Activated B cell treated with CpG ODN at 0.5 μM for 24 hours (primary cell): ENCODE measurements around the gene ECM1. TPM values are rescaled to one million over a fixed set of nuclear protein-coding genes. Genes with fewer than 3 reads are reported as not detected.

ENCODE experiments used
- ATAC-seq: fragments of 200-7000 bp; cut with Tn5 transposase; one replicate; pipeline ENCODE4 v1.10.0; 2021; ENCODE audit warnings: low read depth, mild to moderate bottlenecking, moderate library complexity
- CTCF ChIA-PET: fragments of 350-600 bp; sonication (Branson Sonifier 250); formaldehyde crosslinking; loops from one replicate; lab custom pipeline; 2021; ENCODE audit warnings: antibody characterized with exemption; lab: Charles Lee
- POLR2A ChIA-PET: fragments of 350-600 bp; sonication (Branson Sonifier 250); formaldehyde crosslinking; loops from one replicate; lab custom pipeline; 2021; ENCODE audit warnings: antibody characterized with exemption; lab: Charles Lee
- DNase-seq: peaks from one replicate; pipeline ENCODE4 v3.0.0; 2022
- H3K27ac Mint-ChIP-seq: one replicate; pipeline ENCODE4 v1.8.0; 2020; ENCODE audit warnings: mixed read lengths
- H3K27me3 Mint-ChIP-seq: one replicate; pipeline ENCODE4 v1.8.0; 2021; ENCODE audit warnings: mixed read lengths
- H3K36me3 Mint-ChIP-seq: one replicate; pipeline ENCODE4 v1.8.0; 2021; ENCODE audit warnings: low read depth, mixed read lengths
- H3K4me1 Mint-ChIP-seq: one replicate; pipeline ENCODE4 v1.8.0; 2021; ENCODE audit warnings: mixed read lengths
- H3K4me3 Mint-ChIP-seq: one replicate; pipeline ENCODE4 v1.8.0; 2020; ENCODE audit warnings: mild to moderate bottlenecking, mixed read lengths
- H3K9me3 Mint-ChIP-seq: one replicate; pipeline ENCODE4 v1.8.0; 2020; ENCODE audit warnings: mixed read lengths
- intact Hi-C: fragments of 100-400 bp; cut with micrococcal nuclease; formaldehyde crosslinking; loops from one replicate; pipeline ENCODE4 v1.15.1; 2024
- total RNA-seq: library from RNA; stranded (reverse); gene quantifications from 2 replicates; pipeline ENCODE4 v1.2.3, GENCODE V29; 2022
- TF ChIP-seq, protein P1 (sequence below): fragments of 200-600 bp; IDR thresholded peaks from one replicate; pipeline ENCODE4 v1.8.0; 2022; ENCODE audit warnings: antibody characterized with exemption, mild to moderate bottlenecking

Gene ECM1
- total RNA-seq, 1 donor from 2014 or later: 2.1 TPM

DNA sequence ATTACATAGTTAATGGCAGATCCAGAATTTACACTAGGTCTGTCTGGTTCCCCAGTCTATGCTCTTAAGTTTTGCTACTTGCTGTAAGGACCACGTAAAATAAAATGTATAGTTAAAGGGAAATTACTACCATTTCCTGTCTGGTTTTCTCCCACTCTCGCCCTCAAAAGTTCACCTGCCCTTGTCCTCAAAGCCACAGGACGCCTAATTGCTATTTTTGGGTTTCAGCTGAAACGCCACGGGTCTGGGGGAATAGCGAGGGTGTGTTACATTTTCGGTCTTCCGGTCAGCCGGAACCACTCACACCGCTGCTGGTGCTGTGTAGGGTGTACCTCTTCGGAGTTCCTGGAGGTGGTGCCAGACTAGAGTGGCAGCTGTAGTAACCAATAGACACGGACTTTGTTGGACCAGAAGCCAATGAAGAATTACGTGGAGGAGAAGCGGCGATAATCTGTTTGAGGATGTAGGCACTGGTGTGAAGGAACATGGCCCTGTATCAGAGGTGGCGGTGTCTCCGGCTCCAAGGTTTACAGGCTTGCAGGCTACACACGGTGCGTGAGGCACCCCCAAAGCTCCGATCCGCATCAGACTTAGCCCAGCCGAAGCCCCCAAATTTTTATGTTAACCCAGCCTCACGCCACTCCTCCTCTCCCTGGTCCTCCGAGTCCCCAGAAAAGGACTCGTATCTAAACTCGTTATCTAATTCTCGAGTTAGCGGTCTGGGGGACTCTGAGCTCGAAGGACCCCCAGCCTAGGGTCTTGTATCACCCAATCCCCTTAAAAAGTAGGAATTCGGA is 20.7 kb upstream of the ECM1 start, which contains the start of gene TARS2:
TARS2 (plus strand) TSS at position 454 of the 797 bp plus-strand sequence; CDS start at position 486, 32 bp downstream.
- ATAC-seq (peak; percentile 100), DNase-seq (peak; percentile 78)

DNA sequence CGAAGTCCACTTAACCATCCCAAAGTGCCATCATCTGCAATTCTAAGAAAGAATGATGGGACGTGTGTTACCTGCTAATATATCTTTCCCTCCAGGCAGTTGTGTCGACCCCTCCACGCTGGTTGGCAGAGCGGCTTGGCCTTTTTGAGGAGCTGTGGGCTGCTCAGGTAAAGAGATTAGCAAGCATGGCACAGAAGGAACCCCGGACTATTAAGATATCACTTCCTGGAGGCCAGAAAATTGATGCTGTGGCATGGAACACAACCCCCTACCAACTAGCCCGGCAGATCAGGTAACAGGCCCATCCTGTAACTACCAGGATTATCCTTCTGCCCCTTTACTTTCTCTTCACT is 20.2 kb upstream of the ECM1 start:
- CTCF ChIA-PET: interaction anchor here (0.6 to 1.5 kb wide), 2 partner anchors 28 to 192 kb away, joined by 4 read pairs; partner anchors contain the start of gene FALEC
- Mint-ChIP-seq H3K27ac (peak overlapping the region; percentile 98), H3K4me3 (peak overlapping the region; percentile 96), H3K27me3 (no peaks in the 10 kb centered on the region), H3K9me3 (no peaks in the 10 kb centered on the region), H3K36me3 (peaks cover 45% of the 10 kb centered on the region), H3K4me1 (peaks cover 18% of the 10 kb centered on the region)
- DNase-seq (no peak), ATAC-seq (no peak)
- intact Hi-C loops: loop anchor here (1.0 kb wide), 3 partner anchors 28 to 487 kb away; partner anchors contain the start of genes CERS2, FALEC and MRPS21
- TF ChIP-seq, protein P1, sequence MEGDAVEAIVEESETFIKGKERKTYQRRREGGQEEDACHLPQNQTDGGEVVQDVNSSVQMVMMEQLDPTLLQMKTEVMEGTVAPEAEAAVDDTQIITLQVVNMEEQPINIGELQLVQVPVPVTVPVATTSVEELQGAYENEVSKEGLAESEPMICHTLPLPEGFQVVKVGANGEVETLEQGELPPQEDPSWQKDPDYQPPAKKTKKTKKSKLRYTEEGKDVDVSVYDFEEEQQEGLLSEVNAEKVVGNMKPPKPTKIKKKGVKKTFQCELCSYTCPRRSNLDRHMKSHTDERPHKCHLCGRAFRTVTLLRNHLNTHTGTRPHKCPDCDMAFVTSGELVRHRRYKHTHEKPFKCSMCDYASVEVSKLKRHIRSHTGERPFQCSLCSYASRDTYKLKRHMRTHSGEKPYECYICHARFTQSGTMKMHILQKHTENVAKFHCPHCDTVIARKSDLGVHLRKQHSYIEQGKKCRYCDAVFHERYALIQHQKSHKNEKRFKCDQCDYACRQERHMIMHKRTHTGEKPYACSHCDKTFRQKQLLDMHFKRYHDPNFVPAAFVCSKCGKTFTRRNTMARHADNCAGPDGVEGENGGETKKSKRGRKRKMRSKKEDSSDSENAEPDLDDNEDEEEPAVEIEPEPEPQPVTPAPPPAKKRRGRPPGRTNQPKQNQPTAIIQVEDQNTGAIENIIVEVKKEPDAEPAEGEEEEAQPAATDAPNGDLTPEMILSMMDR: no peak
- POLR2A ChIA-PET: interaction anchor here (0.5 to 3.4 kb wide), 16 partner anchors 10 to 451 kb away, joined by 3 to 41 read pairs (median 4); partner anchors contain the start of genes FALEC, GOLPH3L, MCL1 and RPRD2

More for the DNA sequence above, 20.7 kb upstream of the ECM1 start, which contains the start of gene TARS2:
- no peaks in the 10 kb centered on the region for H3K9me3 Mint-ChIP-seq
- ChIA-PET POLR2A (interaction anchor here (0.5 to 3.4 kb wide), 21 partner anchors 8 to 451 kb away, joined by 3 to 41 read pairs (median 4); partner anchors contain the start of genes ENSA, FALEC, GOLPH3L and MCL1), CTCF (interaction anchor here (0.6 to 1.5 kb wide), 2 partner anchors 28 to 192 kb away, joined by 4 read pairs; partner anchors contain the start of gene FALEC)
- TF ChIP-seq, protein P1: no peak
- peak within 1 kb of the TSS; percentile 98 for H3K27ac Mint-ChIP-seq
- intact Hi-C loops: loop anchor here (1.0 kb wide), 3 partner anchors 28 to 487 kb away; partner anchors contain the start of genes CERS2, FALEC and MRPS21
- H3K27me3 Mint-ChIP-seq: no peaks in the 10 kb centered on the region
- peak within 1 kb of the TSS; percentile 96 for H3K4me3 Mint-ChIP-seq
- peaks cover 39% of the 10 kb centered on the region for H3K36me3 Mint-ChIP-seq
- peaks cover 18% of the 10 kb centered on the region for H3K4me1 Mint-ChIP-seq

GRCh38 chr1:150493175-150493574 is 14.7 kb upstream of the ECM1 start:
- Mint-ChIP-seq H3K4me1 (peaks cover 5% of the 10 kb centered on the region), H3K4me3 (no peak overlapping the region), H3K9me3 (no peaks in the 10 kb centered on the region), H3K36me3 (peaks cover 72% of the 10 kb centered on the region), H3K27ac (no peak overlapping the region), H3K27me3 (no peaks in the 10 kb centered on the region)
- POLR2A ChIA-PET: no interaction called here
- CTCF ChIA-PET: interaction anchor here (0.7 kb wide), 1 partner anchor 538 kb away, joined by 3 read pairs; no protein-coding TSS in a partner anchor
- TF ChIP-seq, protein P1: no peak
- intact Hi-C loops: no loop called here
- DNase-seq (no peak), ATAC-seq (no peak)

DNA sequence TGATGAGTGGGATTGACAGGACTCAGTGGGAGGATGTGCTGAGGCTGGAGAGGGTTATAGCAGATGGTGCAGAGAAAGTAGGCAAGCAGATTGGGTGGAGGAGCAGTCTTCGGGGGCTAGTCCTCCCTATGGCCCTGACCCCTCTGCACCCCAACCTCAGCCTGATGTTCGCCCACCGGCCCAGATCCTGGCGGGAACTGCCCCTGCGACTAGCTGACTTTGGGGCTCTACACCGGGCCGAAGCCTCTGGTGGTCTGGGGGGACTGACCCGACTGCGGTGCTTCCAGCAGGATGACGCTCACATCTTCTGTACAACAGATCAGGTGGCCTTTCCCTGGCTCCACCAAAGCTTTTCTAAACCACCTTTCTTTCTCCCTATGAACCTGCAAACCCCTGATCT is 9.6 kb upstream of the ECM1 start:
- Mint-ChIP-seq H3K36me3 (peaks cover 67% of the 10 kb centered on the region), H3K4me3 (no peak overlapping the region), H3K9me3 (no peaks in the 10 kb centered on the region), H3K27ac (no peak overlapping the region), H3K4me1 (no peaks in the 10 kb centered on the region), H3K27me3 (no peaks in the 10 kb centered on the region)
- ChIA-PET POLR2A (interaction anchor here (0.6 to 1.1 kb wide), 3 partner anchors 11 to 353 kb away, joined by 3 to 4 read pairs (median 3); no protein-coding TSS in a partner anchor), CTCF (no interaction called here)
- intact Hi-C loops: no loop called here
- ATAC-seq (no peak), DNase-seq (no peak)
- TF ChIP-seq, protein P1: no peak

DNA sequence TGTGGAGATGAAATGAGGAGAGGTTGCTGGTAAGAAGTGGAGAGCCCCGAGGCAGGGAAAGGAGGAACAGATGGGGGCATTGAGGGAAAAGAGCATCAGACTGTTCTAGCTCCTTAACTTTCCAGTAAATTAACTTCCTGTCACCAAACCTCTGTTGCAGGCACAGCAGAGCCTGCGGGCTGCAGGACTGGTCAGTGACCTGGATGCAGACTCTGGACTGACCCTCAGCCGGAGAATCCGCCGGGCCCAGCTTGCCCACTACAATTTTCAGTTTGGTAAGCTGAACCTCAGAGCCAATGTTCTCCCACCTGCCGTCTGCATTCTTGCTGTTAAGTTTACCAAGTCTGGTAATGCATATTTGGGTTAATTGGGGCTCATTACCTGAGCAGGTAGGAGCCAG is 2.5 kb upstream of the ECM1 start:
- peaks cover 59% of the 10 kb centered on the region for H3K36me3 Mint-ChIP-seq

More for the DNA sequence above, 2.5 kb upstream of the ECM1 start:
- POLR2A ChIA-PET: no interaction called here
- H3K27ac Mint-ChIP-seq: no peak overlapping the region
- no peak overlapping the region for H3K4me3 Mint-ChIP-seq
- ATAC-seq (no peak), DNase-seq (no peak)
- TF ChIP-seq, protein P1: no peak
- no peaks in the 10 kb centered on the region for H3K9me3 Mint-ChIP-seq
- CTCF ChIA-PET: no interaction called here
- no peaks in the 10 kb centered on the region for H3K27me3 Mint-ChIP-seq
- intact Hi-C loops: no loop called here
- H3K4me1 Mint-ChIP-seq: no peaks in the 10 kb centered on the region
